ENCODE results near the gene F13A1. TPM values are rescaled to one million over a fixed set of nuclear protein-coding genes. Genes with fewer than 3 reads are reported as not detected.

The F13A1 gene
- total and polyA plus RNA-seq, 3 experiments from 2014 or later: 0.16 to 0.51 (median 0.42) TPM

GRCh38 chr6:6217855-6218758 is 102.4 kb downstream of the F13A1 start:
- Histone ChIP-seq H3K9me3 (ENCODE audit: low read length) (no peaks in the 10 kb centered on the region), H3K27me3 (ENCODE audit: insufficient read depth, low read length, poor library complexity, severe bottlenecking) (no peaks in the 10 kb centered on the region), H3K36me3 (ENCODE audit: insufficient read depth, low read length) (no peaks in the 10 kb centered on the region), H3K4me1 (ENCODE audit: insufficient read depth, low read length) (no peaks in the 10 kb centered on the region), H3K4me3 (ENCODE audit: low read length) (no peak overlapping the region), H3K27ac (ENCODE audit: low read depth, low read length) (no peak overlapping the region)
- H3K4me1 Mint-ChIP-seq: no peaks in the 10 kb centered on the region
- H3K27me3 Mint-ChIP-seq: peaks cover 4 to 6% of the 10 kb centered on the region in 2 donors
- POLR2A ChIA-PET: no interaction called here
- H3K9me3 Mint-ChIP-seq: peaks cover 0 to 2% (median 0%) of the 10 kb centered on the region in 5 donors
- CTCF ChIA-PET: no interaction called here
- DNase-seq: no peak
- no peak overlapping the region for H3K4me3 Mint-ChIP-seq
- no peak overlapping the region for H3K27ac Mint-ChIP-seq
- no peaks in the 10 kb centered on the region for H3K36me3 Mint-ChIP-seq

- CTCF ChIA-PET: no interaction called here
- H3K4me3 Mint-ChIP-seq: no peak overlapping the region
- Histone ChIP-seq H3K4me3 (ENCODE audit: low read length) (no peak overlapping the region), H3K36me3 (ENCODE audit: insufficient read depth, low read length) (no peaks in the 10 kb centered on the region), H3K9me3 (ENCODE audit: low read length) (peaks cover 5% of the 10 kb centered on the region), H3K27ac (ENCODE audit: low read depth, low read length) (no peak overlapping the region), H3K4me1 (ENCODE audit: insufficient read depth, low read length) (no peaks in the 10 kb centered on the region), H3K27me3 (ENCODE audit: insufficient read depth, low read length, poor library complexity, severe bottlenecking) (no peaks in the 10 kb centered on the region)
- no peak for DNase-seq
- H3K27ac Mint-ChIP-seq: no peak overlapping the region
- H3K36me3 Mint-ChIP-seq: no peaks in the 10 kb centered on the region
- peaks cover 3 to 4% of the 10 kb centered on the region in 2 donors for H3K27me3 Mint-ChIP-seq
- peaks cover 11 to 25% (median 16%) of the 10 kb centered on the region in 5 donors for H3K9me3 Mint-ChIP-seq
- POLR2A ChIA-PET: no interaction called here
- no peaks in the 10 kb centered on the region for H3K4me1 Mint-ChIP-seq
Measured at GRCh38 chr6:6210994-6211393, 109.5 kb downstream of the F13A1 start.

GRCh38 chr6:6202886-6203285 is 117.6 kb downstream of the F13A1 start:
- ChIA-PET POLR2A (no interaction called here), CTCF (no interaction called here)
- Histone ChIP-seq H3K9me3 (ENCODE audit: low read length) (peaks cover 4% of the 10 kb centered on the region), H3K27me3 (ENCODE audit: insufficient read depth, low read length, poor library complexity, severe bottlenecking) (no peaks in the 10 kb centered on the region), H3K36me3 (ENCODE audit: insufficient read depth, low read length) (no peaks in the 10 kb centered on the region), H3K27ac (ENCODE audit: low read depth, low read length) (no peak overlapping the region), H3K4me3 (ENCODE audit: low read length) (no peak overlapping the region), H3K4me1 (ENCODE audit: insufficient read depth, low read length) (no peaks in the 10 kb centered on the region)
- peaks cover 0 to 8% (median 5%) of the 10 kb centered on the region in 5 donors for H3K9me3 Mint-ChIP-seq
- no peak overlapping the region for H3K4me3 Mint-ChIP-seq
- peaks cover 6 to 40% of the 10 kb centered on the region in 2 donors for H3K27me3 Mint-ChIP-seq
- no peak overlapping the region for H3K27ac Mint-ChIP-seq
- no peak for DNase-seq
- no peaks in the 10 kb centered on the region for H3K4me1 Mint-ChIP-seq
- no peaks in the 10 kb centered on the region for H3K36me3 Mint-ChIP-seq

GRCh38 chr6:6201200-6201599 is 119.3 kb downstream of the F13A1 start:
- Histone ChIP-seq H3K9me3 (ENCODE audit: low read length) (no peaks in the 10 kb centered on the region), H3K27me3 (ENCODE audit: insufficient read depth, low read length, poor library complexity, severe bottlenecking) (no peaks in the 10 kb centered on the region), H3K36me3 (ENCODE audit: insufficient read depth, low read length) (no peaks in the 10 kb centered on the region), H3K27ac (ENCODE audit: low read depth, low read length) (no peak overlapping the region), H3K4me1 (ENCODE audit: insufficient read depth, low read length) (no peaks in the 10 kb centered on the region), H3K4me3 (ENCODE audit: low read length) (no peak overlapping the region)
- Mint-ChIP-seq H3K9me3 (peaks cover 0 to 3% (median 0%) of the 10 kb centered on the region in 5 donors), H3K27ac (no peak overlapping the region), H3K4me3 (no peak overlapping the region), H3K36me3 (no peaks in the 10 kb centered on the region), H3K4me1 (no peaks in the 10 kb centered on the region), H3K27me3 (peaks cover 5 to 40% of the 10 kb centered on the region in 2 donors)
- ChIA-PET CTCF (no interaction called here), POLR2A (no interaction called here)
- DNase-seq: no peak

- H3K27me3 Mint-ChIP-seq: peaks cover 6 to 43% of the 10 kb centered on the region in 2 donors
- POLR2A ChIA-PET: no interaction called here
- DNase-seq: no peak
- Histone ChIP-seq H3K4me1 (ENCODE audit: insufficient read depth, low read length) (no peaks in the 10 kb centered on the region), H3K27ac (ENCODE audit: low read depth, low read length) (no peak overlapping the region), H3K9me3 (ENCODE audit: low read length) (no peaks in the 10 kb centered on the region), H3K27me3 (ENCODE audit: insufficient read depth, low read length, poor library complexity, severe bottlenecking) (no peaks in the 10 kb centered on the region), H3K36me3 (ENCODE audit: insufficient read depth, low read length) (no peaks in the 10 kb centered on the region), H3K4me3 (ENCODE audit: low read length) (no peak overlapping the region)
- H3K4me1 Mint-ChIP-seq: no peaks in the 10 kb centered on the region
- H3K9me3 Mint-ChIP-seq: peaks cover 0 to 3% (median 0%) of the 10 kb centered on the region in 5 donors
- CTCF ChIA-PET: no interaction called here
- no peak overlapping the region for H3K4me3 Mint-ChIP-seq
- H3K36me3 Mint-ChIP-seq: no peaks in the 10 kb centered on the region
- H3K27ac Mint-ChIP-seq: no peak overlapping the region
Measured at GRCh38 chr6:6199678-6200077, 120.8 kb downstream of the F13A1 start.

GRCh38 chr6:6196762-6197161 is 123.7 kb downstream of the F13A1 start:
- ChIA-PET POLR2A (no interaction called here), CTCF (no interaction called here)
- Mint-ChIP-seq H3K4me1 (no peaks in the 10 kb centered on the region), H3K27me3 (peaks cover 9 to 43% of the 10 kb centered on the region in 2 donors), H3K27ac (no peak overlapping the region), H3K4me3 (no peak overlapping the region), H3K9me3 (peaks cover 0 to 2% (median 0%) of the 10 kb centered on the region in 5 donors), H3K36me3 (no peaks in the 10 kb centered on the region)
- Histone ChIP-seq H3K27me3 (ENCODE audit: insufficient read depth, low read length, poor library complexity, severe bottlenecking) (no peaks in the 10 kb centered on the region), H3K9me3 (ENCODE audit: low read length) (no peaks in the 10 kb centered on the region), H3K4me1 (ENCODE audit: insufficient read depth, low read length) (no peaks in the 10 kb centered on the region), H3K27ac (ENCODE audit: low read depth, low read length) (no peak overlapping the region), H3K36me3 (ENCODE audit: insufficient read depth, low read length) (no peaks in the 10 kb centered on the region), H3K4me3 (ENCODE audit: low read length) (no peak overlapping the region)
- DNase-seq: no peak

GRCh38 chr6:6195080-6195479 is 125.4 kb downstream of the F13A1 start:
- H3K27me3 Mint-ChIP-seq: peaks cover 10 to 43% of the 10 kb centered on the region in 2 donors
- H3K36me3 Mint-ChIP-seq: no peaks in the 10 kb centered on the region
- H3K4me3 Mint-ChIP-seq: no peak overlapping the region
- no peak for DNase-seq
- no peaks in the 10 kb centered on the region for H3K4me1 Mint-ChIP-seq
- no peaks in the 10 kb centered on the region for H3K36me3 ChIP-seq (ENCODE audit: insufficient read depth, low read length)
- no peaks in the 10 kb centered on the region for H3K4me1 ChIP-seq (ENCODE audit: insufficient read depth, low read length)
- no peak overlapping the region for H3K27ac ChIP-seq (ENCODE audit: low read depth, low read length)
- no peaks in the 10 kb centered on the region for H3K27me3 ChIP-seq (ENCODE audit: insufficient read depth, low read length, poor library complexity, severe bottlenecking)
- H3K9me3 ChIP-seq (ENCODE audit: low read length): no peaks in the 10 kb centered on the region
- no peak overlapping the region for H3K27ac Mint-ChIP-seq
- ChIA-PET CTCF (no interaction called here), POLR2A (no interaction called here)
- no peak overlapping the region for H3K4me3 ChIP-seq (ENCODE audit: low read length)
- peaks cover 0 to 2% (median 2%) of the 10 kb centered on the region in 5 donors for H3K9me3 Mint-ChIP-seq

- no peak overlapping the region for H3K27ac ChIP-seq (ENCODE audit: low read depth, low read length)
- peaks cover 0 to 2% (median 2%) of the 10 kb centered on the region in 5 donors for H3K9me3 Mint-ChIP-seq
- H3K36me3 ChIP-seq (ENCODE audit: insufficient read depth, low read length): no peaks in the 10 kb centered on the region
- ChIA-PET CTCF (no interaction called here), POLR2A (no interaction called here)
- H3K4me3 Mint-ChIP-seq: no peak overlapping the region
- H3K36me3 Mint-ChIP-seq: no peaks in the 10 kb centered on the region
- H3K4me1 Mint-ChIP-seq: no peaks in the 10 kb centered on the region
- no peak overlapping the region for H3K4me3 ChIP-seq (ENCODE audit: low read length)
- no peaks in the 10 kb centered on the region for H3K27me3 ChIP-seq (ENCODE audit: insufficient read depth, low read length, poor library complexity, severe bottlenecking)
- H3K27ac Mint-ChIP-seq: no peak overlapping the region
- H3K9me3 ChIP-seq (ENCODE audit: low read length): no peaks in the 10 kb centered on the region
- no peaks in the 10 kb centered on the region for H3K4me1 ChIP-seq (ENCODE audit: insufficient read depth, low read length)
- DNase-seq: no peak
- H3K27me3 Mint-ChIP-seq: peaks cover 10 to 31% of the 10 kb centered on the region in 2 donors
Measured at GRCh38 chr6:6193221-6193745, 127.2 kb downstream of the F13A1 start.
